ENCODE data around the gene MYH6. TPM values are rescaled to one million over a fixed set of nuclear protein-coding genes. Genes with fewer than 3 reads are reported as not detected.
A peak's percentile ranks its signal among the peaks of the same experiment; 100 is the strongest.

Gene MYH6
- total and polyA plus RNA-seq, 7 donors = 44.1 to 532 (median 138) TPM

DNA sequence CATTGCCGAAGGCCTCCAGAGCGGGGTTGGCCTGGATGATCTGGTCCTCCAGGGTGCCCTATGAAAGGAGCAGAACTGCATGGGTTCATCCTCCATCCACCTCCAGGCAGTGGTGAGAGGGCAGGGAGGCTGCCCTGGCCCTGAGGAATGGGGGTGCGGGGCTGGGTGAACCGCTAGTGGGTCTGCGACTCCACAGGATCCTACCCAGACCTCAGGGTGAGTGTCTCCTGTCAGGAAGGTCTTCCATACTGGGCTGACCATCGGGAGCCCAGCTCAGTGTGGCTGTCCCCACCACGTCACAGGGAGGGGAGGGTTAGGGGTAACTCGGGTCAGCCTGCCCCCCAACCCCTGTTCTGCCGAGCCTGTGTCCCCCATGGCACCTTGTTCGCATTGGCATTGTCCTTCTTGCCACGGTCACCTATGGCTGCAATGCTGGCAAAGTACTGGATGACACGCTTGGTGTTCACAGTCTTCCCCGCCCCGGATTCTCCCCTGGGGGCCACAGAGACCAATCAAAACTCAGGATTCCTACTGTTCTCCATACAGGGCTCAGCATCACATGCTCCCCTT lies 3.7 kb downstream of the MYH6 start:
- Histone ChIP-seq H3K4me3 (no peak overlapping the region), H3K27ac (no peak overlapping the region), H3K27me3 (ENCODE audit: insufficient read depth in 3 of 3, low read length in 2 of 3) (no peaks in the 10 kb centered on the region), H3K36me3 (ENCODE audit: insufficient read depth in 1 of 2, low read depth in 1 of 2) (peaks cover 0 to 31% of the 10 kb centered on the region in 2 donors), H3K9me3 (no peaks in the 10 kb centered on the region), H3K4me1 (no peaks in the 10 kb centered on the region)
- TF ChIP-seq, protein P1, sequence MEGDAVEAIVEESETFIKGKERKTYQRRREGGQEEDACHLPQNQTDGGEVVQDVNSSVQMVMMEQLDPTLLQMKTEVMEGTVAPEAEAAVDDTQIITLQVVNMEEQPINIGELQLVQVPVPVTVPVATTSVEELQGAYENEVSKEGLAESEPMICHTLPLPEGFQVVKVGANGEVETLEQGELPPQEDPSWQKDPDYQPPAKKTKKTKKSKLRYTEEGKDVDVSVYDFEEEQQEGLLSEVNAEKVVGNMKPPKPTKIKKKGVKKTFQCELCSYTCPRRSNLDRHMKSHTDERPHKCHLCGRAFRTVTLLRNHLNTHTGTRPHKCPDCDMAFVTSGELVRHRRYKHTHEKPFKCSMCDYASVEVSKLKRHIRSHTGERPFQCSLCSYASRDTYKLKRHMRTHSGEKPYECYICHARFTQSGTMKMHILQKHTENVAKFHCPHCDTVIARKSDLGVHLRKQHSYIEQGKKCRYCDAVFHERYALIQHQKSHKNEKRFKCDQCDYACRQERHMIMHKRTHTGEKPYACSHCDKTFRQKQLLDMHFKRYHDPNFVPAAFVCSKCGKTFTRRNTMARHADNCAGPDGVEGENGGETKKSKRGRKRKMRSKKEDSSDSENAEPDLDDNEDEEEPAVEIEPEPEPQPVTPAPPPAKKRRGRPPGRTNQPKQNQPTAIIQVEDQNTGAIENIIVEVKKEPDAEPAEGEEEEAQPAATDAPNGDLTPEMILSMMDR (IDR thresholded peaks at IDR 0.05) = no peak
- 73 to 80% (median 75%) methylated on average over 13 to 14 of the region's 14 CpGs for WGBS, 3 donors
- DNase-seq (peak in 1 of 2 donors; percentile 42), ATAC-seq (no peak)
- intact Hi-C loops (cut with DNase I) = no loop called here

DNA sequence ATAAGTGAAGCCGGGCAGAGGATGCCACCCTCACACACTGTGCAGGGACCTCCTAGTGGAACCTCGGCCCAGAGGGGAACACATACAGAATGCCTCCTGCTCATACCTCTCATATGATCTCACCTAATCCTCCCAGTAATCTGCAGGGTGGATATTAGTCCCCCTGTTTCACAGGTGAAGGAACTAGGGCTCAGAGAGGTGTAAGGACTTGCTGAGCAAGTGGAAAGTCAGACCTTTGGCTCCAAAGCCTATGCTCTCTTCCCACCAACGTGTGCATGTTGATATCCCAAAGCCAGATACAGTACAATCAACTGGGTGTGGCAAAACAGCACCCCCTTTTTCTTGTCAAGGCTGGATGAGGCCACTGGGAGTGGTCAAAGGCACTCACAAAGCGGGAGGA lies 4.2 kb downstream of the MYH6 start:
- no peak overlapping the region for H3K4me3 ChIP-seq
- intact Hi-C loops (cut with DNase I) = no loop called here
- TF ChIP-seq, protein P1 (IDR thresholded peaks at IDR 0.05) = no peak
- no peak for ATAC-seq
- H3K4me1 ChIP-seq = no peaks in the 10 kb centered on the region
- H3K27me3 ChIP-seq (ENCODE audit: insufficient read depth in 3 of 3, low read length in 2 of 3) = no peaks in the 10 kb centered on the region
- H3K9me3 ChIP-seq = no peaks in the 10 kb centered on the region
- no peak for DNase-seq
- no peak overlapping the region for H3K27ac ChIP-seq
- 60 to 70% (median 65%) methylated on average over 4 of the region's 4 CpGs for WGBS, 3 donors
- peaks cover 0 to 31% of the 10 kb centered on the region in 2 donors for H3K36me3 ChIP-seq (ENCODE audit: insufficient read depth in 1 of 2, low read depth in 1 of 2)

DNA sequence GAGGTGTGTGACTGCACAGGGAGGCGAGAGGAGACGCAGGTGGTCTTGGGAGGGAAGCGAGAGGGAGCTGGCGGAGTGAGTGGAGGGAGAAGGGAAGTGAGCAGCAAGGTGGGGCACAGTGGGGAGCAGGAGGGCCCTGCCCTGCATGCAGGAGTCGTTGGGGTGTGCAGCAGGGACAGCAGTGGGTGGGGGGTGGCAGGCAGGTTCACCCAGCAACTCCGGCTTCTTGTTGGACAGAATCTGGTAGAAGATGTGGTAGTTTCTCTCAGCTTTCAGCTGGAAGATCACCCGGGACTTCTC lies 5.0 kb downstream of the MYH6 start:
- TF ChIP-seq, protein P1 (IDR thresholded peaks at IDR 0.05) = no peak
- ATAC-seq (no peak), DNase-seq (no peak)
- H3K4me3 ChIP-seq = no peak overlapping the region
- H3K27me3 ChIP-seq (ENCODE audit: insufficient read depth in 3 of 3, low read length in 2 of 3) = no peaks in the 10 kb centered on the region
- no peak overlapping the region for H3K27ac ChIP-seq
- 64 to 74% (median 70%) methylated on average over 7 of the region's 7 CpGs for WGBS, 3 donors
- no peaks in the 10 kb centered on the region for H3K4me1 ChIP-seq
- no peaks in the 10 kb centered on the region for H3K9me3 ChIP-seq
- H3K36me3 ChIP-seq (ENCODE audit: insufficient read depth in 1 of 2, low read depth in 1 of 2) = peaks cover 0 to 33% of the 10 kb centered on the region in 2 donors
- intact Hi-C loops (cut with DNase I) = no loop called here

DNA sequence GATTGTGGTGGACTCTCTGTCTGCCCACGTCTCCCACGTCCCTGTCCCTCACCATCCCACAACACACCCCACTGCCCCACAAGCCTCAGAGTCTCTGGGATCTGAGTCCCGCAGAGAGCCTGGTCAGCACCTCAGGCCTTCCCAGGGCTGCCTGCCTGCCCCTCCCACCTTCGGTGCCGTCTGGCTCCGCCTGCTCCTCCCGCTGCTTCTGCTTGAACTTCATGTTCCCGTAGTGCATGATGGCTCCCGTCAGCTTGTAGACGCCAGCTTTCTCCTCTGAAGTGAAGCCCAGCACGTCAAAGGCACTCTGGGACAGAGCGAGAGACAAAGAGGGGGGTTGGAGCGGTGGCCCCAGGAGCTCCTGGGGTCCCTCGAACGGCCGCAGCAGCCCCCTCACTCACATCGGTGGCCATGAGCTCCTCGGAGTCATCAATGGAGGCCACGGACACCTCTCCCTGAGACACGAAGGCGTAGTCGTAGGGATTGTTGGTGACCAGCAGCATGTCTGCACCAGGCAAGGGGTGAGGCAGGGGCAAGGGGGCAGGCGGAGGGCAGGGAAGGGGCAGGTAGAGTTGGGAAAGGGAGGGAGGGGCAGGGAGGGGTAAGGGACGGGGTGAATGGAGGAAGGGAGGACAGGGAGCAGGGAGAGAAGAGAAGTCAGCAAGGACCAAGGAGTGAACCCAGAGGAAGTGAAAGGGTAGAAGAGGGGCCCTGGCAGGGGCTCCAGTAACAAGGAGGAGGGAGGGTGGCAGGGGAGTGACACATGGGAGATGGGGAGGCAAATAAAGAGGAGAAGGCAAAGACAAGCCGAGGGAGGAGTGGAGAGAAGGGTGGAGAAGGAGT lies 5.6 kb downstream of the MYH6 start:
- H3K4me1 ChIP-seq = no peaks in the 10 kb centered on the region
- no peaks in the 10 kb centered on the region for H3K9me3 ChIP-seq
- 60 to 64% (median 60%) methylated on average over 23 to 25 of the region's 25 CpGs for WGBS, 3 donors
- ATAC-seq = no peak
- H3K27me3 ChIP-seq (ENCODE audit: insufficient read depth in 3 of 3, low read length in 2 of 3) = no peaks in the 10 kb centered on the region
- peak in 1 of 2 donors; percentile 58 for DNase-seq
- no peak overlapping the region for H3K4me3 ChIP-seq
- TF ChIP-seq, protein P1 (IDR thresholded peaks at IDR 0.05) = no peak
- intact Hi-C loops (cut with DNase I) = no loop called here
- H3K36me3 ChIP-seq (ENCODE audit: insufficient read depth in 1 of 2, low read depth in 1 of 2) = peaks cover 0 to 36% of the 10 kb centered on the region in 2 donors
- no peak overlapping the region for H3K27ac ChIP-seq
